Measurements from ENCODE around the gene TRDN.
A peak's percentile ranks its signal among the peaks of the same experiment; 100 is the strongest.
"Not testable (repeated sequence)": the region's sequence is repeated elsewhere in the genome, so short reads cannot be mapped to it uniquely, and the experiment has no call there.

Gene TRDN

DNA sequence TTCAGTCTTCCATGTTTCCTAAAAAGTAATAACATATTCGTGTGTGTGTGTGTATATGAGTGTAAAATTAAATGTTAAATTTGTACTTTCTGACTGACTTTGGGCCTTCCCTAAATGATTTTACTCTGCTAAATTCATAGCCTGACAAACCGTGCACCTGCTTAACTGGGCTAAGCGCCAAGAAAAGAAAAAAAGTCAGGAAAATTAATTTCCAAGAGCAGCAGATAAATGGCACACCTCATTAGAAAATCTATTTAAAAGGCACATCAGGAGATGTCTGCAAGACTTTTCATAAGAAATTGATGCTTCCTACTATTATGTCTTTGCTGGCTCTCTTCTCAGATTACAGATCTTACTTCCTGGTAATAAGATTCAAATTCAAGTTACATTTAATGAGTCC is 72.4 kb downstream of the TRDN start:
- DNase-seq (ENCODE audit: low spot score) (no peak), FAIRE-seq (no peak)

DNA sequence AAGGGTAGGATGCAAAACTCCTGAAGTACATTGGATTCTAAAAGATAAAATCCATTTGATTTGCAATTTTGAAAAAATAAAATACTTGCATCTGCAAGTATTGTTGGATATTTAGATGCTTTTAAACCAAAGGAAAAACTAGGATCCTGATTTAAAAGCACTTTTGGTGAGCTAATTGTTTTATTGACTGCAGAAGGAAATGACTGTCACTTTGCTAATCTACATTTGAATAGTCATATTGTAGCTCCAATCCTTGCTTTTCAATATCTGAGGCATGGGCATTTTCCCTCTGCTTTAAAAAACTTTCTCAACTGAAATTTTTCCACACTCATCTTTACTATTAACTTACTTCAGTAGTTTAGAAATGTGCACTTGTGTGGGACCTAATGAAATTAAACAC is 74.1 kb downstream of the TRDN start:
- DNase-seq (ENCODE audit: low spot score), result no peak
- FAIRE-seq, result no peak

DNA sequence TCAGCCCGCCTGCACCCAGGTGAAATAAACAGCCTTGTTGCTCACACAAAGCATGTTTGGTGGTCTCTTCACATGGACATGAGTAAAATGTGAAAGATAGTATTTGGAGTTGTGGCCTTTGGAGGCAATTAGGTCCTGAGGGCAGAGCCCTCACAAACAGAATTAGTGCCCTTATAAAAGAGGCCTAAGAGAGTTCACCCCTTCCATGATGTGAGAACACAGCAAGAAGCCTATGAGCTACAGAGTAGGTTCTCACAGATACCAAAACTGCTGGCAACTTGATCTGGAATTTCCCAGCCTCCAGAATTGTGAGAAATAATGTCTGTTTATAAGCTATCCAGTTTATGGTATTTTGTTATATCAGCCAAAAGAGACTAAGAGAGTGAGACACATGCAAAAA is 74.5 kb downstream of the TRDN start:
- no peak for DNase-seq (ENCODE audit: low spot score)
- no peak for FAIRE-seq

DNA sequence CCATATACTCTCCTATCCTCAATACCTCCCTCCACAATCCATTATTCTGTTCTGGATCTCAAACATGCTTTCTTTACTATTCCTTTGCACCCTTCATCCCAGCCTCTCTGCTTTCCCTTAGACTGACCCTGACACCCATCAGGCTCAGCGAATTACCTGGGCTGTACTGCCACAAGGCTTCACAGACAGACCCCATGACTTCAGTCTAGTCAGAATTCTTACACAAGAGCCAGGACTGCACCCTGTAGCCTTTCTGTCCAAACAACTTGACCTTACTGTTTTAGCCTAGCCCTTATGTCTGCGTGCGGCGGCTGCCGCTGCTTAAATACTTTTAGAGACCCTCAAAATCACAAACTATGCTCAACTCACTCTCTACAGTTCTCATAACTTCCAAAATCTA is 76.9 kb downstream of the TRDN start:
- DNase-seq (ENCODE audit: low spot score); FAIRE-seq: not testable (repeated sequence)

DNA sequence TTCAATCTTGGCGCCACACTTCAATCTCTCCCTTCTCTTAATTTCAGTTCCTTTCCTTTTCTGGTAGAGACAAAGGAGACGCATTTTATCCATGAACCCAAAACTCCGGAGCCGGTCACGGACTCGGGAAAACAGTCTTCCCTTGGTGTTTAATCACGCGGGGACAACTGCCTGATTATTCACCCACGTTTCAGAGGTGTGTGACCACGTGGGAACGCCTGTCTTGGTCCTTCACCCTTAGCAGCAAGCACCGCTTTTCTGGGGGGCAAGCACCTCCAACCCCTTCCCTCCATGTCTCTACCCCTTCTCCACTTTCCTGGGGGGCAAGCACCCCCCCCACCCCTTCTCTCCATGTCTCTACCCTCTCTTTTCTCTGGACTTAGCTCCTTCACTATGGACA is 79.3 kb downstream of the TRDN start:
- FAIRE-seq; DNase-seq (ENCODE audit: low spot score): not testable (repeated sequence)

DNA sequence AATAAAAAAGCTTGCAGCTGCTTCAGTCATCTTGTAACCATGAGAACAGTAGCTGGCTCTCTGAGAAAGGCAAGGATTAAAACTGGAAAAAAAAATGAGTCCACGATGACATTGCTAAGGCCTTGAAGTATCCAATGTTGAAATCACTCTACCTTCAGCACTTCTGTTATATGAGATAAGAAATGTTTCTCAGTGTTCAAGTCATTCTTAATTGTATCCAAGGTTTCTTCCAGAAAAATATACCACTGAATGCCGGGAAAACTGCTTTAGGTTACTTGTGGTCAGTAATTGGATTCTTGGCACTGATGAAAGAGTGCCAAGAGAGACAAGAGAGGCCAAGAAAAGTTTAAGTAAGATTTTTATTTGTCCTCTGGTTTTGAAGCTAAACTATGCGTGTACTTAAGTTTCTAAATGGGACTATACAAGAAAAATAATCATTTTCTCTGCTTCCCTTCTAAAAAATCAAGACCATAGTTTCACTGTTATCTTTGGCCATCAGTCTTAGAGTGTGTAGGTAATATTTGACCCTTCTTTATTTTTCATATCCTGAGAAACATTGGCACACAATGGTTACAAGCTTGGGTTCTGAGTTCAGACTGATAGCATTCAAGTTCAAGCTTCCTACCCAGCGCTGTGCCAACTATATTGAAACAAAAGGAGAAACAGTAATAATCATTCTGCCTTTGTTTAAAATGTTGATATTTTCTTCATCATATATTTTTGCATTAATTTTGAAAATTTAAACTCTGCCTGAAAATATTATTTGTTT is 84.6 kb downstream of the TRDN start:
- DNase-seq (ENCODE audit: low spot score) (no peak), FAIRE-seq (no peak)

DNA sequence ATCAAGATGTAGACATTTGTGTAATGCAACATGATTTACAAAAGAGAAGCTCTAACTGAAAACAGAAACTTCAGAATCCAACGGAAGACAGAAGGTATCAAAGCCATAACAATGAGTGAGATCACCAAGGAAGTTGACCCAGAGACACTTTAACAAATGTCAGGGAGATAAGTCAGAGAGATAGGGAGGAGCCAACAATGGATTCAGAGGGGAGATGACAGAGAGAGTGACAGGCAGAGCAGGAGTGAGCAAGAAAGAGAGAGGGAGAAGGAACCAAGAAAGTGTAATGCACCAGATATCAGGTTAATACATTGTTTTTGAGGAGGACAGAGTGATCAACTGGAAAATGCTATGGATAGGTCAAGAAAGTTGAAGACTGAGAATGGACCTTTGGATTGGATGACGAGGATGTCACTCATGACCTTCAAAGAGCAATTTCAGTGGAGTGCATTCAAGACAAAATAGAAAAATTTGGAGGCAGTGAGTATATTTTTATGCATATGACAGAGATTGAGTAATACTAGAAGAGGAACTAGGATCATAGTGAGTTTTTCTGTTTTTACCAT is 86.6 kb downstream of the TRDN start:
- DNase-seq (ENCODE audit: low spot score) (no peak), FAIRE-seq (no peak)

DNA sequence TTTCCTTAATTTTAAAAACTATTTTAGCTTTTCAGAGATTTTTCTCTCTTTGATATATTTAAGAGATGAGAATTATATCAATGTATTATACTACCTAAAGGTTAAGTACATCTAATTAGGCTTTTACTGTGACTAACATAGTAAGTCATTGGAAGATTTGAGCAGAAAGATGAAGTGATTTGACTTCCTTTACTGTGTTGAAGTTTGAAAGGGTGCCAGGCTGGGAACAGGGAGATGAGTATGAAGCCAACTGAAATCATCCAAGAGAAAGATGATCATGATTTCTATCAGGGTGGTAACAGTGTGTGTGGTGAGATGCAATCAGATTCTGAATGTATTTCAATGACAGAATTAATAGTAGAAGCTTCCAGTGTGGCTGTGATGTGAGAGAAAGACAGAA is 87.3 kb downstream of the TRDN start:
- no peak for FAIRE-seq
- DNase-seq (ENCODE audit: low spot score), result no peak

DNA sequence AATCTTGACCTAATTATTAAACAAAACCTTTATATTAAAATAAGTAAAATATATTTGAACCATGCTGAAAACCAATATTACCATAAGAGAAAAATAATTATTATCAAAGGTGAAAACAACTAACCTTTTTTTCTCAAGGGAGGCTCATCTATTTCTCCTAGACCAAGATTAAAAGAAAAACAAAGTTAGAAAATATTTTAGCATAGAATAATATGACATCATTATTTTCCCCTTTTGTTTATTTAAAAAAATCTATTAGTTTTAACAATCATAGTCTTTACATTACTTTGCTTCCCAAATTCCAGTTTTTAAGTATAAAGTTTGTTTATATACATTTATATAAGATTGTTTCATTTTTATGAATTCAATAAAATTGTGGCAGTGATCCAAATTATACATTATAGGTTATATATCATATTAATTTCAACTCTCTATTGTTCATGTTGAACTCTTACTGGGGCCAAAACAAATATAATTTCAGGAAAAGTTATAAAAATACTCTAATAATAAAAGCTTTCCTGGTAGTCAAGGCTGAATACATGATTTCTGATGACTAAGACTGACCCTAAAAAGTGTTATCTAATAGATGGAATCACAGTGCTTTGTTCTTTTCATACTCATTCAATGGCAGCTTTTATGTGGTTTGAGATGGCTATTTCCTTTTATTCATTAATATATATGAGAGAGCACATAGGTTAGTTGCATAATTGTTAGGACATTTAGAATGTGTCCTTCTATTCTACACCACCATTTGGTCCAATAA is 89.4 kb downstream of the TRDN start:
- FAIRE-seq (no peak), DNase-seq (ENCODE audit: low spot score) (no peak)

DNA sequence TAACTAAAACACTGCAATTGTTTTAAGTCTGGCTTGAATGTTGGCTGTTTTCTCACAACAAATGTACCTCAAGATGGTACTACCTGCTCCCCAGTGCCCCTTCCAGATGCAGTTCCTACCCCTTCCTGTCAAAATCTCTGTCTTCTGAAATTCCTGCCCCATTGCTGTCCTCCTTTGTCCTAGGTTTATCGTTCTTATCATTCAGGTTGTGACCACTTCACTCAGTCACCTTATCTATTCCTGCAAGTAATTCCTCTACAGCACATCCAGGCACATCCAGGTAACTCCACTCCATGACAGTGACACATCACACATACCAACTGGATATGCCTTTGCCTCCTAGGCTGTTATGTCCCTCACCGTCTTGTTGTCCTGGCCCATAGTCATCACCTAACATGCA is 90.2 kb downstream of the TRDN start:
- DNase-seq (ENCODE audit: low spot score) (no peak), FAIRE-seq (no peak)

DNA sequence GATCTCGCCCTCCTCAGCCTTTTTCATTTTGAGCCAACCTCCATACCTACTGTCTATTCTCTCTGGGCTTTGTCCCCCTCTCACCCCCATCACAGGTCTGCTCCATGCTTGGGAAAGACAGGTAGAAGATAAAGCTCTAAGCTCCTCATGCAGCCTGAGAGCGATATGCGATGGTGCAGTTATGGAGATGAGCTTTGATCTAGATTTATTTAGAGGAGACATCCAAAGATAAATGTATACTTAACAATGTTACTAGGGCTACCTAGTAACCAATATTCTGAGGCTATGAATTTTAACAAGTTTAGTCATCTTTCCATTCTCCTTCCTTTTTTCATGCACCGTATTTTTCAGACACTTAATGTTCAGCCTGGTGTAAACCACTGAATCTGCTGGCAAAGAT is 95.3 kb downstream of the TRDN start:
- FAIRE-seq (no peak), DNase-seq (ENCODE audit: low spot score) (no peak)

DNA sequence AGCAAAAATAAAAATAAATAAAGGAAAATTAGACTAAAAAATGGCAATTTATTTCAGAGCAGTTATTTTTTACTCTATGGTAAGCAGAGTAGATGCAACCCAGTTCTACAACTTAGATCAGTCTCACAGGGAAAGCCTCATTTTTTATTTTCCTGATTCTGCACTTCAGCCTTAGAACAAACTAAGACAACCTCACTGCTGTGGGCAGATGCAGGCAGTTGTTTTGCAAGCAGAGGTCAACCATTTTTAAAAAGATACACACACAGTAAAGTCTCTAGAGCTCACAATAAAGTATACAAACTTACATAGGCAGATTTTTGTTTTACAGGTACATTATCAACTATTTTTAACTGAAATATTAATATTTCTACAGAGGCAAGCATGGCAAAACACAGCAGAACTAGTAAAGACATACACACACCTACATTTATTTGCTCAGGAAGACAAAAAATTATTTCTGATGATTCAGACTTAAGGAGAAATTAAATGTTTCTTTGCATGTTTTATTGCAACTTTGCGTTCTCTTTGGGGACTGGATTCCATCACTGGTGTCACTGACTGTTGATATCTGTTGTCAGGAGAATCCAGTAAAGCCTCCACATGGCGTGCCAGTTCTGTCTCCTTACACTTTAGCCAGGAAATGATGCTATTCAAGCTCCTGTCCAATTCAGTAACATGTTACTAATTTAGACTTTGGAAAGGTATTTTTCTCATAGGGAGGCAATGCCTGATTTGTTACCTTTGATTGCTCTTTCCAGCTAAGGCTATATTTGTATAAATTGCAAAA is 102.7 kb downstream of the TRDN start:
- no peak for FAIRE-seq
- no peak for DNase-seq (ENCODE audit: low spot score)

DNA sequence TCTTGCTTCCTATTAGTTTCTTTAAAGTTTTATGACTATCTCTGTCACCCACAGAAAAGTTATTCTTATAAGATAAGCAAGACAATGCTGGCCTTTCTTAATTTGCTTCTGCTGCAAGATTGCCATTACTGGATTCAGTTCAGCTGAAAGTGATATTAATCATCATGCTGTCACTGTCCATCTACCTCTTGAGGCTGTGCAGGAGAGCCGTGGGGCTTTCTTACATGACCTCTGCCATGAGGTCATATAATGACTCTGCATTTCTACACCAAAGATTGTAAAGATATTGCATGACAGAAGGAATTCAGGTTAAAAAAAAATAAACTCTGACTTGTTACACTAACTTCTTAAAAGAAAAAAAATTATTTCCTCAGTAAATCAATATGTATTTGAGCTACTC is 106.9 kb downstream of the TRDN start:
- peak; percentile 90 for FAIRE-seq

DNA sequence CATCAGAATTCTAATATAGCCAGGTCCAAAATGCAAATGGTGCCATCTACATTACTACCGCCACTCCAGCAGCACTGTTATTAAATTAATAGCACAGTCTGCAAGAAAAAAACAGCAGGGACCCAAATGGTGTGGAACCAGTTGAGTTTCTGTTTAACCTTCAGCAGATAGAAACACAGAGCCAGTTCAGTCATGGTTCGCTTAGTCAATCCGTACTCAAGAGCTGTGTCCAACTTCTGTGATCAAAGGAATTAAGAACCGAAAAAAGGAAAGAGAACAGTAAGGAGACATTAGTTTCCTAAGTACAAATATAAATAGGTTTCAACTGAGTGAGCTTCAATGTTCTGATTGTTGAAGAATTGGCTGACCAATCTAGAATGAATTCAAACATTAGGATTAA is 107.7 kb downstream of the TRDN start:
- FAIRE-seq (peak; percentile 72), DNase-seq (ENCODE audit: low spot score) (no peak)

More for the DNA sequence above, 106.9 kb downstream of the TRDN start:
- peak; percentile 63 for DNase-seq (ENCODE audit: low spot score)

DNA sequence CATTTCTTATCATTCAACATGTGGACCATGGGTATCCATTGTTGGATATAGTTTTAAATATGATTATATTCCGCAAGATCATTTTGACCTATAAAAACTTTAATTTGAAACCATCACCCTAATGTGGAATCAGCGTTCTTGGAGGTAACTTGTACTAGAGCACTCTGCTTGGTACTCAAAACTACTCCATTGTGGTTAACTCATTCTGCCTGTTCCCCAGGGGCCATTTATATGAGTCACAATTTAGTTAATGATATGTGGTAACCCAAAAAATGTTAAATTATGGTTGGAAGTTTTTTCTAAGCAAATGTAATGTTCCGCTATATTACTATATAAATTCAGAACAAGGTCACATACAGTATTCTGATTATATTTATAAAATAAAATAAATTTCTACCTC is 109.3 kb downstream of the TRDN start:
- no peak for DNase-seq (ENCODE audit: low spot score)
- FAIRE-seq, result peak; percentile 82

DNA sequence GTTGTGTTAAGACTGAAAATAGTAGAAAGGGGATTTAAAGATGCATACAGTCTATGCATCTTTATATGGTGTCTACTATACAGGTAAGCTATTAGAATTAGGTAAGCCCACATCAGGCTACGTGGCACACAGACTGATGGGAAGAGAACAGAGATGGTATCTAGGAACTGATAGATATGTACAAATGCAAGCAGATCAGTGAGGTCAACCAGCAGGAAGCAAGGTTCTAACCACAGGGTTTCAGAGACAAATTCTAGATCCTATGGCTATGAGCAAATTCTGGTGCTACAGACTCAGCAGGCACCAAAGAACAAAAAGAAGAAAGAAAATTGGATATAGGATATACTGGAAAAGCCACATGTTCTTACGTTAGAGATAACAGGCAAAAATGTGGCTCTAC is 110.6 kb downstream of the TRDN start:
- no peak for FAIRE-seq

DNA sequence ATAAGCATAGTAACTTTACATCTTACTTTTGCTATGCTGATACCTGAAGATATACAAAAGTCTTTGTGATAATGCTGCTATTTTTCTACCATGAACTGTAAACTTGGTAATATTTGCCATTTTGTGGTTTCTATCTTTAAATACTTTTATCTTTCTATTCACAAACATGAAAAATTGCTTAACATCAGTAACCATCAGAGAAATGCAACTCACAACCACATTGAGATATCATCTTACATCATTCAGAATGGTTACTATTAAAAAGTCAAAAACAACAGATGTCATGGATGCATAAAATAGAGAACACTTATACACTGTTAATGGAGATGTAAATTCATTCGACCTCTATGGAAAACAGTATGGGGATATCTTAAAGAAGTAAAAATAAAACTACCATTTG is 112.0 kb downstream of the TRDN start:
- no peak for FAIRE-seq

More for the DNA sequence above, 110.6 kb downstream of the TRDN start:
- no peak for DNase-seq (ENCODE audit: low spot score)

DNA sequence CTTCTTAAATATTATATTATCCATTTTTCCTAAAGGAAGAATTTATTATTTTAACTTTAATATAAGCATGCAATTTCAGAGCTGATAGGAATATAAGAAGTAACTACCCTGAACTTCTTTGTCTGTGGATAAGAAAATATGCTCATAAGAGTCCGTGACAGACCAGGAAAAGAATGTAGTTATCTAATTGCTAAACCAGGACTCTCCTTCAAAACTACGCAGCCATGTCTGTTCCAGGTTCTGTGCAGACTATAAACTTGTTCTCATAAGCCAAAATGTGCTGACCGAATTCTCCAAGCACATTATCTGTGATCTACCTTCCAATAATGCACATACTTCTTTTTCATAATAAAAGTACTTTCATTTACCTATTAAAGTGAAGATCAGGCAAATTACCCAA is 116.5 kb downstream of the TRDN start:
- no peak for DNase-seq (ENCODE audit: low spot score)
- no peak for FAIRE-seq

More for the DNA sequence above, 112.0 kb downstream of the TRDN start:
- no peak for DNase-seq (ENCODE audit: low spot score)

DNA sequence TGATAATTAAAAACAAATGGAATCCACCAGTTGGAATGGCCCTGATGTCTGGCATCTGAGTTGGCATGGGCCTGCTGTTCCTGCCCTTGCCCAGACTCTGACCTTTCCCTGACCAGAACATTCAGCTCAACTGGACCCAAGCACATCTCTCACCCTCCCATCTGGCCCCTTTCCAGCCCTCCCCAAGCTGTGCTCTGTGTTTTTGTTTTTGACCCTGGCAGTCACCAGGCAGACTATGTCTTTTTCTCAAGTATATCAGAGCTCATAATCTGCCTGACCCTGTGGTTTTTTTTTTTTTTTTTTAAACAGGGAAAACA is 117.6 kb downstream of the TRDN start:
- no peak for FAIRE-seq
- DNase-seq (ENCODE audit: low spot score), result no peak

DNA sequence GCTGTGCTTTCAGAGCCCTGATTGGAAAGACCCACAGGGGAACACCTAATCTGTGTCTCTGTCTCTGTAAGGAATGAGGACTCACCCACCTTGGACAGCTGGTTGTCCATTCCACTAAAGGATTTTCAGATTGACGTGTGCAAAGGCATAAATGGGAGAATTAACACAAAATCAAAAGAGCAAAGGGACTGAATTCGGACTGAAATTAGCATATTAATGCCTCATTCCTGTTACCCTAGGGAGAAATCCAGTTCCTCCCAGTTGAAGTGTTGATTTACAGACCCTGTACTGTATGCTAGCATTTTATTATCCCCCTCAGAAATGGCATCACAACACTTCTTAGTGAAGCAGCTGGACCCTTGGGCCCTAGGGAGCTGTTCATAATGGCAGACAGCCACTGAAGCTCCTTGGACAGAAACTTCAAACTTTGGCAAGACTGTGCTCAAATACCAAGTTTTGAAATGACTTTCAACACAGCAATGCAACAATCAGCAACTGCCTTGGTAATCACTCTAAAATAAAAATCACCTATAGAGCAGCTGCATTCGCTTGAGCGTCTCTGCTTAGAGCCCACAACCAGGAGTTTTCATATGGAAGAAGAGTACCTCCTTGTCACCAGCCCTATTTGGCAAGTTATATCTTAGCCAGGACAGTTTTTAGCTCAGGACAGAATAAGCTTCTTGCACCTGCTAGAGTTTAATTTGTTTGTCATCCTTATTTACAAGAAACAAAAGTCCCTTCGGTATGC is 118.1 kb downstream of the TRDN start:
- DNase-seq (ENCODE audit: low spot score), result no peak
- FAIRE-seq, result no peak

DNA sequence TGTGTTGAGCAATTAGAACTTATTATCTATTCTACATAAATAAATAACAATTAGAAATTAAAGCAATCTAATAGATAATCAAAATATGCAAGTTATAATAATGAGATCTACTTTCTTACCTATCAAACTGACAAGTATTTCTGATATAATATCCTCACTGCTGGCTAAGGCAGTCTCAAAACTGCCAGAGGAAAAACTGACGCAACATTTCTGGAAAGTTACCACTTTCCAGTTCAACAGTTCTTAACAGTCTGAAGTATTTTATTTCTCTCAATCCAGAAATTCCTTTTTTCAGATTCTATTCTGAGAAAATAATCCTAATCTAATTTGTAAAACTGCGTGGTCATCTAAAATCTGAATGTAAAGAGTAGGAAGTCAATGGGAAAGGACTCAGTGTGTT is 121.0 kb downstream of the TRDN start:
- no peak for DNase-seq (ENCODE audit: low spot score)
- no peak for FAIRE-seq
